LNCaP clone FGC (cell line): ENCODE data around the gene HSFX3.

Experiments used
- DNase-seq: peaks from one replicate; pipeline ENCODE4 v3.0.0-alpha.2; 2011; ENCODE audit warnings: low read depth
- H3K4me3 ChIP-seq: 2 replicates; pipeline ENCODE4 v1.5.1; 2011; ENCODE audit warnings: mild to moderate bottlenecking, low read depth, low read length, control low read depth
- CTCF ChIP-seq: IDR thresholded peaks from 2 replicates; pipeline ENCODE4 v1.5.1; 2012; ENCODE audit warnings: mild to moderate bottlenecking; ENCODE audit not compliant: control insufficient read depth, insufficient read depth; ENCODE audit errors: extremely low read depth

Gene HSFX3

GRCh38 chrX:149511081-149511480 is 38.6 kb downstream of the HSFX3 start:
- no peak for TF ChIP-seq CTCF
- no peak for DNase-seq
- H3K4me3 ChIP-seq: no peak overlapping the region

GRCh38 chrX:149510386-149510785 is 39.3 kb downstream of the HSFX3 start:
- no peak for DNase-seq
- H3K4me3 ChIP-seq: no peak overlapping the region
- no peak for TF ChIP-seq CTCF

- H3K4me3 ChIP-seq: no peak overlapping the region
- DNase-seq: no peak
- TF ChIP-seq CTCF: no peak
Measured at GRCh38 chrX:149508467-149508866, 41.3 kb downstream of the HSFX3 start.

- no peak for TF ChIP-seq CTCF
- DNase-seq: no peak
- H3K4me3 ChIP-seq: no peak overlapping the region
Measured at GRCh38 chrX:149506349-149506748, 43.4 kb downstream of the HSFX3 start.

- no peak overlapping the region for H3K4me3 ChIP-seq
- no peak for DNase-seq
- no peak for TF ChIP-seq CTCF
Measured at GRCh38 chrX:149505671-149506070, 44.1 kb downstream of the HSFX3 start.

GRCh38 chrX:149504915-149505651 is 44.6 kb downstream of the HSFX3 start, which contains the start of gene IDS:
Gene IDS, minus strand, starts transcription at chrX:149505306. Its CDS starts 169 bp downstream, at chrX:149505137.
- TF ChIP-seq CTCF: no peak
- peak within 1 kb of the TSS; percentile 64 for H3K4me3 ChIP-seq
- peak; percentile 42 for DNase-seq
